K562 (cell line): ENCODE data around the gene SALL3. TPM values are rescaled to one million over a fixed set of nuclear protein-coding genes. Genes with fewer than 3 reads are reported as not detected.

Source experiments
- ATAC-seq: fragments of 200-7000 bp; cut with Tn5 transposase; 3 replicates; pipeline ENCODE4 v1.9.1; 2020; ENCODE audit warnings: moderate library complexity
- Bru-seq: library from RNA; stranded (reverse); fragments of 400-500 nt; gene quantifications from one replicate; lab custom pipeline; 2021; lab: Mats Ljungman, UMichigan
- BruChase-seq, 2 experiments: library from RNA; stranded (reverse); fragments of 400-500 nt; gene quantifications; one replicate each; lab custom pipeline; 2021; lab: Mats Ljungman, UMichigan
- BruUV-seq: library from RNA; stranded (reverse); fragments of 400-500 nt; replicated peaks from 2 replicates; lab custom pipeline; 2021; lab: Mats Ljungman, UMichigan
- CTCF ChIA-PET: fragments of 300-600 bp; formaldehyde crosslinking; extraction: SDS; loops from one replicate; lab custom pipeline; 2021; ENCODE audit warnings: low intra/inter-chr PET ratio; lab: Yijun Ruan, JAX
- POLR2A ChIA-PET: fragments of 300-600, 350-650 bp; sonication (Branson Sonifier 250); formaldehyde crosslinking; extraction: SDS; loops from one replicate; lab custom pipeline; 2021; ENCODE audit warnings: antibody characterized with exemption, inconsistent platforms; lab: Yijun Ruan, JAX
- DNase-seq, 4 experiments: peaks; one replicate each; pipeline versions ENCODE4 v3.0.0 to v3.0.0-alpha.2; 2011 to 2018; ENCODE audit warnings: low spot score in 3 of 4, mixed read lengths in 3 of 4; ENCODE audit errors: extremely low read depth in 1 of 4
- FAIRE-seq: peaks from 2 replicates; lab custom pipeline; 2011; peaks lifted over from hg19 to GRCh38; lab: Jason Lieb, UNC
- H2AFZ ChIP-seq: 2 replicates; pipeline ENCODE4 v1.6.0; 2011; ENCODE audit warnings: low read depth, low read length, control low read depth, inconsistent platforms
- H3K27ac ChIP-seq: fragments of 200-600 bp; 3 replicates; pipeline ENCODE4 v1.8.0; 2011; ENCODE audit warnings: low read depth, mild to moderate bottlenecking, control low read depth, inconsistent platforms, low read length, moderate library complexity, mixed read lengths; ENCODE audit errors: extremely low read depth
- H3K27me3 ChIP-seq, 2 experiments: fragments of 300-600 bp in 1 of 2; 2 replicates in 1 of 2; 3 replicates in 1 of 2; pipeline versions ENCODE4 v1.6.0 to v1.8.0; 2011; ENCODE audit warnings: inconsistent platforms in 2 of 2, low read length in 2 of 2, mild to moderate bottlenecking in 1 of 2, mixed read lengths in 1 of 2, moderate library complexity in 1 of 2; ENCODE audit not compliant: control insufficient read depth in 2 of 2, insufficient read depth in 2 of 2
- H3K36me3 ChIP-seq: fragments of 300-600 bp; 3 replicates; pipeline ENCODE4 v1.8.0; 2011; ENCODE audit warnings: mild to moderate bottlenecking, low read length, inconsistent platforms; ENCODE audit not compliant: control insufficient read depth, insufficient read depth
- H3K4me1 ChIP-seq, 2 experiments: fragments of 200-600 bp in 1 of 2; replicated peaks in 1 of 2; 2 replicates in 1 of 2; 3 replicates in 1 of 2; pipeline versions ENCODE4 v1.5.1 to v1.8.0; 2011; ENCODE audit warnings: inconsistent platforms in 2 of 2, low read length in 2 of 2, mild to moderate bottlenecking in 1 of 2, mixed read lengths in 1 of 2, moderate library complexity in 1 of 2; ENCODE audit not compliant: control insufficient read depth in 2 of 2, insufficient read depth in 2 of 2
- H3K4me2 ChIP-seq: 2 replicates; pipeline ENCODE4 v1.6.1; 2011; ENCODE audit warnings: low read length, control low read depth, inconsistent platforms, mixed read lengths; ENCODE audit not compliant: insufficient read depth
- H3K4me3 ChIP-seq: fragments of 200-600 bp; sonication (generic), shearing (Covaris generic); 2 replicates; pipeline ENCODE4 v1.5.1; 2016; ENCODE audit warnings: control low read depth, inconsistent platforms
- H3K79me2 ChIP-seq: fragments of 200-600 bp; 3 replicates; pipeline ENCODE4 v1.8.0; 2011; ENCODE audit warnings: low read length, inconsistent platforms; ENCODE audit not compliant: control insufficient read depth, insufficient read depth
- H3K9ac ChIP-seq, 2 experiments: 2 replicates each; pipeline versions ENCODE4 v1.6.0 to v1.6.1; 2011; ENCODE audit warnings: low read depth in 2 of 2, low read length in 2 of 2, control low read depth in 1 of 2, inconsistent platforms in 1 of 2, mild to moderate bottlenecking in 1 of 2, mixed read lengths in 1 of 2; ENCODE audit not compliant: insufficient read depth in 1 of 2
- H3K9me1 ChIP-seq: one replicate; pipeline ENCODE4 v1.6.0; 2011; ENCODE audit warnings: inconsistent platforms, mild to moderate bottlenecking, low read length, moderate library complexity; ENCODE audit not compliant: control insufficient read depth, insufficient read depth
- H3K9me3 ChIP-seq: replicated peaks from 2 replicates; pipeline ENCODE4 v1.5.1; 2011; ENCODE audit warnings: low read depth, low read length, inconsistent platforms; ENCODE audit not compliant: control insufficient read depth, insufficient read depth
- H4K20me1 ChIP-seq: replicated peaks from 2 replicates; pipeline ENCODE4 v1.6.1; 2011; ENCODE audit warnings: low read length, inconsistent platforms, mixed read lengths; ENCODE audit not compliant: control insufficient read depth, insufficient read depth
- CHD4 ChIP-seq: fragments of 200-600 bp; sonication (generic); IDR thresholded peaks from 3 replicates; pipeline ENCODE4 v1.6.1; 2012; ENCODE audit warnings: low read depth, mild to moderate bottlenecking, mixed read lengths, low read length, inconsistent platforms; ENCODE audit not compliant: insufficient read depth, insufficient replicate concordance, poor library complexity, severe bottlenecking
- DIDO1 ChIP-seq: fragments of 450-650 bp; IDR thresholded peaks from 2 replicates; pipeline ENCODE4 v1.6.1; 2016; ENCODE audit warnings: low read depth, missing biosample characterization, missing genetic modification characterization
- HDAC3 ChIP-seq: fragments of 450-650 bp; IDR thresholded peaks from 2 replicates; pipeline ENCODE4 v1.6.1; 2018; ENCODE audit warnings: borderline replicate concordance, mild to moderate bottlenecking, moderate library complexity; ENCODE audit not compliant: partially characterized antibody
- NONO ChIP-seq, 2 experiments: fragments of 200-400 bp in 1 of 2; fragments of 450-650 bp in 1 of 2; formaldehyde crosslinking in 1 of 2; IDR thresholded peaks; 2 replicates each; pipeline ENCODE4 v1.6.1; 2017; ENCODE audit warnings: low read depth in 2 of 2, mild to moderate bottlenecking in 2 of 2, moderate library complexity in 2 of 2, low read length in 1 of 2
- PPARD ChIP-seq: fragments of 250-450 bp; sonication (Bioruptor Pico); IDR thresholded peaks from 2 replicates; pipeline ENCODE4 v1.8.0; 2022; ENCODE audit warnings: inconsistent platforms, mild to moderate bottlenecking, moderate library complexity
- WGBS: fragments of 100-300 bp; shearing (Covaris generic); methylation state at CpG from one replicate; pipeline ENCODE4 v1.1.6; 2016; ENCODE audit warnings: low coverage, mixed read lengths; ENCODE audit not compliant: insufficient coverage; ENCODE audit errors: missing lambda C conversion rate; 5-methylcytosine and 5-hydroxymethylcytosine counted together
- in situ Hi-C: fragments of 300-500 bp; cut with MboI; formaldehyde crosslinking; loops from 4 replicates; pipeline ENCODE4 v1.15.0; 2018; ENCODE audit warnings: inconsistent platforms, mixed read lengths
- intact Hi-C: fragments of 100-400 bp; cut with micrococcal nuclease; formaldehyde crosslinking; loops from 2 replicates; pipeline ENCODE4 v1.14.2; 2022
- long read RNA-seq, 3 experiments: library from polyadenylated mRNA in 2 of 3; library from RNA in 1 of 3; unstranded in 2 of 3; stranded (forward) in 1 of 3; transcript quantifications; one replicate each; pipeline ENCODE4 v2.0.0, GENCODE V29; 2019 to 2022
- polyA minus RNA-seq, 3 experiments: library from RNA; depleted of rRNA, polyadenylated mRNA; stranded (reverse); fragments of >200 nt; gene quantifications; 2 replicates each; pipeline ENCODE4 v1.2.3, GENCODE V29; 2011
- polyA plus RNA-seq, 8 experiments: library from polyadenylated mRNA; depleted of rRNA in 4 of 8; stranded (reverse) in 5 of 8; unstranded in 3 of 8; fragments of >200 nt; fragmentation: Nextera tagmentation in 2 of 8; fragmentation: Illumina TruSeq in 1 of 8; extraction: Ambion mirVana in 2 of 8; extraction: Trizol in 1 of 8; gene quantifications; 2 replicates each; pipeline versions ENCODE4 v1.2.1 to v1.2.3, GENCODE V29; 2011 to 2014; ENCODE audit warnings: inconsistent platforms in 1 of 8, missing spikeins in 1 of 8
- total RNA-seq, 7 experiments: library from RNA; depleted of rRNA in 6 of 7; stranded (reverse); fragments of >200 nt in 6 of 7; fragmentation: Illumina TruSeq in 2 of 7; extraction: Trizol in 2 of 7; gene quantifications; 2 replicates each; pipeline versions ENCODE4 v1.2.1 to v1.2.3, GENCODE V29; 2011 to 2021; ENCODE audit warnings: low replicate concordance in 1 of 7

The SALL3 gene
- total RNA-seq (2011; cell fraction: chromatin; rRNA removed; ENCODE audit: low replicate concordance), result not detected in 2 replicates
- not detected in 2 replicates for total RNA-seq (2011; cell fraction: nucleolus; rRNA removed)
- not detected in 2 replicates for total RNA-seq (2011; cell fraction: nucleoplasm; rRNA removed)
- total RNA-seq (2014; rRNA removed), result not detected in 2 replicates
- total RNA-seq (2014; rRNA removed; fragmentation: Illumina TruSeq; extraction: Trizol), result not detected in 2 replicates
- not detected in 2 replicates for total RNA-seq (2015; rRNA removed; fragmentation: Illumina TruSeq; extraction: Trizol)
- 0.18 TPM in 1 of 2 replicates, not detected in the other for total RNA-seq (2021)
- not detected in 2 replicates for polyA plus RNA-seq (2011; rRNA removed)
- not detected in 2 replicates for polyA plus RNA-seq (2011; cell fraction: cytosol; rRNA removed)
- not detected in 2 replicates for polyA plus RNA-seq (2011; cell fraction: nucleus; rRNA removed)
- not detected in 2 replicates for polyA plus RNA-seq (2012)
- not detected in 2 replicates for polyA plus RNA-seq (2014; fragmentation: Illumina TruSeq; extraction: Trizol)
- polyA plus RNA-seq (2014; fragmentation: Nextera tagmentation; extraction: Ambion mirVana), result not detected
- not detected in 2 replicates for polyA plus RNA-seq (2014; rRNA removed)
- polyA minus RNA-seq (2011; rRNA and poly(A)+ RNA removed), result not detected in 2 replicates
- not detected in 2 replicates for polyA minus RNA-seq (2011; cell fraction: cytosol; rRNA and poly(A)+ RNA removed)
- polyA minus RNA-seq (2011; cell fraction: nucleus; rRNA and poly(A)+ RNA removed), result not detected in 2 replicates
- Bru-seq, nascent RNA, result not detected
- not detected for BruChase-seq, experiment 1, labeled RNA remaining after a 2-hour chase
- BruChase-seq, experiment 2, labeled RNA remaining after a 6-hour chase, result not detected
- long read RNA-seq, experiment 1, result 0 reads
- long read RNA-seq, experiment 2, result 0 reads
- long read RNA-seq, experiment 3, result 0 reads

DNA sequence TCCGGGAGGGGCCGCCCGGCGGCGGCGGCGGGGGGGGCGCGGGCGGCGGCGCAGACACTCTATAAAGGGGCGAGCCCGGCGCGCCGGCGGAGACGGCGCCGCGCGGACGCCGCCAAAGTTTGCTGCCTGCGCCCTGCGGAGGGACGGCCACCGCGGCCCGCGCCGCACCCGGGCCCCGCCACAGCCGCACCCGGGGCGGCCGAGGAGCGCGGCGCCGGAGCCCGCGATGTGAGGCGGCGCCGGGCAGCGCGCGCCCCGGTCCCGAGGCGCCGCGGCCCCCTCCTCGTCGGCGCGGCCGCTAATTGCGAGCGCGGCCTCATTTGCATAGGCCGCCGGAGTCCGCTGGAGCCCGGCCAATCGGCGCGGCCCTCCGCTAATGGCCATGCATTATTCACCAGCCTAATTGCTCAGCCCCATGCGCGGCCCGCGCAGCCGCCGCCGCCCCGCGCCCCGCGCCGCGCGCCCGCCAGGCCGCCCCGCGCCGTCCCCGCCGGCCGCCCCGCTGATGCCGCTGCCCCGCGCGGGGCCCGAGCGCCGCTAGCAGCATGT lies at the start of gene SALL3:
Gene SALL3, plus strand, starts transcription at position 89 of the 549 bp plus-strand sequence. Its CDS starts 457 bp downstream, at position 546.
- H2AFZ ChIP-seq, result no peak within 1 kb of the TSS
- ATAC-seq, result no peak
- POLR2A ChIA-PET, result no interaction called here

More for the DNA sequence above, at the start of gene SALL3:
- Histone ChIP-seq H3K9me1 (no peaks in the 10 kb centered on the region), H3K4me3 (no peak within 1 kb of the TSS), H3K4me2 (no peak within 1 kb of the TSS), H3K79me2 (no peaks in the 10 kb centered on the region), H4K20me1 (no peaks in the 10 kb centered on the region), H3K9ac (no peak within 1 kb of the TSS), H3K27me3 (peaks cover under 1 to 5% of the 10 kb centered on the region in 2 experiments; a peak in 1 of 5 replicates), H3K9me3 (no peaks in the 10 kb centered on the region), H3K36me3 (no peaks in the 10 kb centered on the region), H3K27ac (no peak within 1 kb of the TSS), H3K4me1 (no peaks in the 10 kb centered on the region)
- CTCF ChIA-PET, result no interaction called here
- in situ Hi-C loops, result no loop called here
- no peak for DNase-seq
- no TSS peak for BruUV-seq
- WGBS, result no CpG with 5 or more reads among the region's 102 CpGs
- intact Hi-C loops, result no loop called here
- FAIRE-seq, result no peak
- no peak for TF ChIP-seq HDAC3
- no peak for TF ChIP-seq DIDO1 (tag)
- no peak for TF ChIP-seq CHD4
- no peak for TF ChIP-seq PPARD
- no peak for TF ChIP-seq NONO (IDR thresholded peaks at IDR 0.05; ENCODE audit: low read depth in 2 of 2, low read length in 1 of 2)
